ENCODE results near the gene CAPN12.

- TF ChIP-seq EZH2 (IDR thresholded peaks at IDR 0.05; ENCODE audit: insufficient read depth, poor library complexity, severe bottlenecking) (no peak), EZH2phosphoT487 (IDR thresholded peaks at IDR 0.05; ENCODE audit: insufficient read depth, low read depth) (no peak)
Measured at GRCh38 chr19:38718747-38719543, 25.3 kb downstream of the CAPN12 start.

All from GM23248 (cell line).